HepG2 (cell line): ENCODE measurements around the gene DOK4. TPM values are rescaled to one million over a fixed set of nuclear protein-coding genes. Genes with fewer than 3 reads are reported as not detected.
A peak's percentile ranks its signal among the peaks of the same experiment; 100 is the strongest.

Experiments
- HOXA3 ChIP-seq: sonication (generic); formaldehyde crosslinking; IDR thresholded peaks from 2 replicates; pipeline ENCODE4 v1.5.0; 2020; ENCODE audit warnings: missing genetic modification reagents
- KAT2B ChIP-seq: fragments of 150-350 bp; IDR thresholded peaks from 2 replicates; pipeline ENCODE4 v1.6.1; 2014; ENCODE audit warnings: low read depth, low read length, borderline replicate concordance
- MED13 ChIP-seq: sonication (generic); formaldehyde crosslinking; IDR thresholded peaks from 2 replicates; pipeline ENCODE4 v1.5.0; 2020; ENCODE audit warnings: missing genetic modification reagents
- U2AF1 ChIP-seq: fragments of 200-400 bp; formaldehyde crosslinking; optimal IDR thresholded peaks from 2 replicates; pipeline ENCODE3; 2017; ENCODE audit warnings: mild to moderate bottlenecking, low read depth, low read length
- ZFP36 ChIP-seq: fragments of 150-350 bp; IDR thresholded peaks from 2 replicates; pipeline ENCODE4 v1.6.1; 2018; ENCODE audit warnings: borderline replicate concordance, low read length, low read depth; ENCODE audit not compliant: partially characterized antibody
- ZFP37 ChIP-seq: sonication (generic); formaldehyde crosslinking; IDR thresholded peaks from 2 replicates; pipeline ENCODE4 v1.4.0; 2020; ENCODE audit warnings: missing genetic modification reagents, borderline replicate concordance
- ZNF367 ChIP-seq: sonication (generic); formaldehyde crosslinking; IDR thresholded peaks from 2 replicates; pipeline ENCODE4 v1.4.0; 2020; ENCODE audit warnings: missing genetic modification reagents, borderline replicate concordance
- ZNF484 ChIP-seq: sonication (generic); formaldehyde crosslinking; IDR thresholded peaks from 2 replicates; pipeline ENCODE4 v1.5.1; 2020; ENCODE audit warnings: mild to moderate bottlenecking, low read depth, missing genetic modification reagents, borderline replicate concordance
- ZNF580 ChIP-seq: IDR thresholded peaks from 2 replicates; pipeline ENCODE4 v1.6.1; 2016; ENCODE audit warnings: low read depth, borderline replicate concordance
- ZNF720 ChIP-seq: sonication (generic); formaldehyde crosslinking; IDR thresholded peaks from 2 replicates; pipeline ENCODE4 v1.4.0; 2020; ENCODE audit warnings: missing genetic modification reagents
- ZNF761 ChIP-seq: sonication (generic); formaldehyde crosslinking; conservative IDR thresholded peaks from 2 replicates; pipeline ENCODE4 v1.4.0; 2020; ENCODE audit warnings: mild to moderate bottlenecking, missing genetic modification reagents
- ZNF816 ChIP-seq: sonication (generic); formaldehyde crosslinking; IDR thresholded peaks from 2 replicates; pipeline ENCODE4 v1.8.0; 2022; ENCODE audit warnings: missing genetic modification reagents, mild to moderate bottlenecking, borderline replicate concordance
- ZSCAN5A ChIP-seq: sonication (generic); formaldehyde crosslinking; IDR thresholded peaks from 2 replicates; pipeline ENCODE4 v1.8.0; 2022; ENCODE audit warnings: mild to moderate bottlenecking, missing genetic modification reagents, borderline replicate concordance
- polyA plus RNA-seq, 8 experiments: library from polyadenylated mRNA; depleted of rRNA in 3 of 8; stranded (reverse) in 7 of 8; unstranded in 1 of 8; fragments of >200 nt; fragmentation: Illumina TruSeq in 4 of 8; extraction: Trizol in 4 of 8; gene quantifications; 2 replicates each; pipeline versions ENCODE4 v1.2.1 to v1.2.3, GENCODE V29; 2011 to 2016; ENCODE audit warnings: low read depth in 4 of 8, missing spikeins in 1 of 8, mixed read lengths in 1 of 8; ENCODE audit not compliant: insufficient read depth in 1 of 8
- total RNA-seq, 5 experiments: library from RNA; depleted of rRNA; stranded (reverse); fragments of >200 nt; fragmentation: Illumina TruSeq; extraction: Trizol; gene quantifications; 2 replicates each; pipeline ENCODE4 v1.2.3, GENCODE V29; 2016; ENCODE audit warnings: low read depth in 1 of 5
- TF ChIP-seq, protein P1 (sequence below): sonication (generic); formaldehyde crosslinking; IDR thresholded peaks from 2 replicates; pipeline ENCODE4 v1.5.1; 2020; ENCODE audit warnings: missing genetic modification reagents, mild to moderate bottlenecking, borderline replicate concordance
- TF ChIP-seq, protein P2 (sequence below): sonication (generic); formaldehyde crosslinking; IDR thresholded peaks from 2 replicates; pipeline ENCODE4 v1.4.0; 2020; ENCODE audit warnings: mild to moderate bottlenecking, missing genetic modification reagents
- TF ChIP-seq, protein P3 (sequence below): sonication (generic); formaldehyde crosslinking; conservative IDR thresholded peaks from 2 replicates; pipeline ENCODE4 v1.4.0; 2020; ENCODE audit warnings: missing genetic modification reagents
- TF ChIP-seq, protein P4 (sequence below): sonication (generic); formaldehyde crosslinking; IDR thresholded peaks from 2 replicates; pipeline ENCODE4 v1.8.1; 2023; ENCODE audit warnings: missing genetic modification reagents, mild to moderate bottlenecking, borderline replicate concordance
- TF ChIP-seq, protein P5 (sequence below): sonication (generic); formaldehyde crosslinking; IDR thresholded peaks from 2 replicates; pipeline ENCODE4 v1.5.0; 2020; ENCODE audit warnings: mild to moderate bottlenecking, missing genetic modification reagents, moderate library complexity
- TF ChIP-seq, protein P6 (sequence below): sonication (generic); formaldehyde crosslinking; IDR thresholded peaks from 2 replicates; pipeline ENCODE4 v1.4.0; 2020; ENCODE audit warnings: mild to moderate bottlenecking, missing genetic modification reagents

The DOK4 gene
- total and polyA plus RNA-seq, 2 of the 13 experiments (the other 11 are each of a cell fraction or from before 2014, with no cell fraction given) = 52.7 to 70.0 TPM

GRCh38 chr16:57482845-57483545 lies 3.3 kb downstream of the DOK4 start (continued):
- TF ChIP-seq, protein P1, sequence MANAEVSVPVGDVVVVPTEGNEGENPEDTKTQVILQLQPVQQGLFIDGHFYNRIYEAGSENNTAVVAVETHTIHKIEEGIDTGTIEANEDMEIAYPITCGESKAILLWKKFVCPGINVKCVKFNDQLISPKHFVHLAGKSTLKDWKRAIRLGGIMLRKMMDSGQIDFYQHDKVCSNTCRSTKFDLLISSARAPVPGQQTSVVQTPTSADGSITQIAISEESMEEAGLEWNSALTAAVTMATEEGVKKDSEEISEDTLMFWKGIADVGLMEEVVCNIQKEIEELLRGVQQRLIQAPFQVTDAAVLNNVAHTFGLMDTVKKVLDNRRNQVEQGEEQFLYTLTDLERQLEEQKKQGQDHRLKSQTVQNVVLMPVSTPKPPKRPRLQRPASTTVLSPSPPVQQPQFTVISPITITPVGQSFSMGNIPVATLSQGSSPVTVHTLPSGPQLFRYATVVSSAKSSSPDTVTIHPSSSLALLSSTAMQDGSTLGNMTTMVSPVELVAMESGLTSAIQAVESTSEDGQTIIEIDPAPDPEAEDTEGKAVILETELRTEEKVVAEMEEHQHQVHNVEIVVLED (CRISPR knock-in tag) = peak; percentile 64
- TF ChIP-seq, protein P2, sequence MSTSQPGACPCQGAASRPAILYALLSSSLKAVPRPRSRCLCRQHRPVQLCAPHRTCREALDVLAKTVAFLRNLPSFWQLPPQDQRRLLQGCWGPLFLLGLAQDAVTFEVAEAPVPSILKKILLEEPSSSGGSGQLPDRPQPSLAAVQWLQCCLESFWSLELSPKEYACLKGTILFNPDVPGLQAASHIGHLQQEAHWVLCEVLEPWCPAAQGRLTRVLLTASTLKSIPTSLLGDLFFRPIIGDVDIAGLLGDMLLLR = no peak
- TF ChIP-seq, protein P3, sequence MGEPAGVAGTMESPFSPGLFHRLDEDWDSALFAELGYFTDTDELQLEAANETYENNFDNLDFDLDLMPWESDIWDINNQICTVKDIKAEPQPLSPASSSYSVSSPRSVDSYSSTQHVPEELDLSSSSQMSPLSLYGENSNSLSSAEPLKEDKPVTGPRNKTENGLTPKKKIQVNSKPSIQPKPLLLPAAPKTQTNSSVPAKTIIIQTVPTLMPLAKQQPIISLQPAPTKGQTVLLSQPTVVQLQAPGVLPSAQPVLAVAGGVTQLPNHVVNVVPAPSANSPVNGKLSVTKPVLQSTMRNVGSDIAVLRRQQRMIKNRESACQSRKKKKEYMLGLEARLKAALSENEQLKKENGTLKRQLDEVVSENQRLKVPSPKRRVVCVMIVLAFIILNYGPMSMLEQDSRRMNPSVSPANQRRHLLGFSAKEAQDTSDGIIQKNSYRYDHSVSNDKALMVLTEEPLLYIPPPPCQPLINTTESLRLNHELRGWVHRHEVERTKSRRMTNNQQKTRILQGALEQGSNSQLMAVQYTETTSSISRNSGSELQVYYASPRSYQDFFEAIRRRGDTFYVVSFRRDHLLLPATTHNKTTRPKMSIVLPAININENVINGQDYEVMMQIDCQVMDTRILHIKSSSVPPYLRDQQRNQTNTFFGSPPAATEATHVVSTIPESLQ (CRISPR knock-in tag) = no peak
- no peak for TF ChIP-seq ZFP36
- TF ChIP-seq, protein P4, sequence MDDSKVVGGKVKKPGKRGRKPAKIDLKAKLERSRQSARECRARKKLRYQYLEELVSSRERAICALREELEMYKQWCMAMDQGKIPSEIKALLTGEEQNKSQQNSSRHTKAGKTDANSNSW (CRISPR knock-in tag) = no peak
- TF ChIP-seq ZNF367 (CRISPR knock-in tag) = no peak
- no peak for TF ChIP-seq MED13 (CRISPR knock-in tag)
- TF ChIP-seq U2AF1 = no peak
- TF ChIP-seq, protein P5, sequence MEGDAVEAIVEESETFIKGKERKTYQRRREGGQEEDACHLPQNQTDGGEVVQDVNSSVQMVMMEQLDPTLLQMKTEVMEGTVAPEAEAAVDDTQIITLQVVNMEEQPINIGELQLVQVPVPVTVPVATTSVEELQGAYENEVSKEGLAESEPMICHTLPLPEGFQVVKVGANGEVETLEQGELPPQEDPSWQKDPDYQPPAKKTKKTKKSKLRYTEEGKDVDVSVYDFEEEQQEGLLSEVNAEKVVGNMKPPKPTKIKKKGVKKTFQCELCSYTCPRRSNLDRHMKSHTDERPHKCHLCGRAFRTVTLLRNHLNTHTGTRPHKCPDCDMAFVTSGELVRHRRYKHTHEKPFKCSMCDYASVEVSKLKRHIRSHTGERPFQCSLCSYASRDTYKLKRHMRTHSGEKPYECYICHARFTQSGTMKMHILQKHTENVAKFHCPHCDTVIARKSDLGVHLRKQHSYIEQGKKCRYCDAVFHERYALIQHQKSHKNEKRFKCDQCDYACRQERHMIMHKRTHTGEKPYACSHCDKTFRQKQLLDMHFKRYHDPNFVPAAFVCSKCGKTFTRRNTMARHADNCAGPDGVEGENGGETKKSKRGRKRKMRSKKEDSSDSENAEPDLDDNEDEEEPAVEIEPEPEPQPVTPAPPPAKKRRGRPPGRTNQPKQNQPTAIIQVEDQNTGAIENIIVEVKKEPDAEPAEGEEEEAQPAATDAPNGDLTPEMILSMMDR (CRISPR knock-in tag) = peak; percentile 23; the same call in 1 of the 2 replicates
- peak; percentile 62; the same call in 1 of the 2 replicates for TF ChIP-seq ZSCAN5A (CRISPR knock-in tag)
- no peak for TF ChIP-seq ZNF484 (CRISPR knock-in tag)
- TF ChIP-seq ZNF761 (CRISPR knock-in tag) = no peak
- peak; percentile 76 for TF ChIP-seq HOXA3 (CRISPR knock-in tag)
- TF ChIP-seq ZNF580 = peak; percentile 21; the same call in 1 of the 2 replicates
- no peak for TF ChIP-seq ZNF816
- TF ChIP-seq, protein P6, sequence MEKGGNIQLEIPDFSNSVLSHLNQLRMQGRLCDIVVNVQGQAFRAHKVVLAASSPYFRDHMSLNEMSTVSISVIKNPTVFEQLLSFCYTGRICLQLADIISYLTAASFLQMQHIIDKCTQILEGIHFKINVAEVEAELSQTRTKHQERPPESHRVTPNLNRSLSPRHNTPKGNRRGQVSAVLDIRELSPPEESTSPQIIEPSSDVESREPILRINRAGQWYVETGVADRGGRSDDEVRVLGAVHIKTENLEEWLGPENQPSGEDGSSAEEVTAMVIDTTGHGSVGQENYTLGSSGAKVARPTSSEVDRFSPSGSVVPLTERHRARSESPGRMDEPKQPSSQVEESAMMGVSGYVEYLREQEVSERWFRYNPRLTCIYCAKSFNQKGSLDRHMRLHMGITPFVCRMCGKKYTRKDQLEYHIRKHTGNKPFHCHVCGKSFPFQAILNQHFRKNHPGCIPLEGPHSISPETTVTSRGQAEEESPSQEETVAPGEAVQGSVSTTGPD (CRISPR knock-in tag) = no peak
- TF ChIP-seq KAT2B = no peak
- no peak for TF ChIP-seq ZNF720 (CRISPR knock-in tag)
- TF ChIP-seq ZFP37 (CRISPR knock-in tag) = no peak
